Ascending aorta (tissue), 2 donors: ENCODE data around the gene THUMPD2. TPM values are rescaled to one million over a fixed set of nuclear protein-coding genes. Genes with fewer than 3 reads are reported as not detected.

Experiments used
- DNase-seq, 2 donors: peaks; one replicate each; pipeline ENCODE4 v3.0.0-alpha.2; 2019; ENCODE audit warnings: low spot score in 2 of 2
- H3K27ac ChIP-seq, 2 donors: fragments of 200-600 bp; sonication (generic); one replicate each; pipeline ENCODE4 v1.5.1; 2016 to 2017; ENCODE audit warnings: mild to moderate bottlenecking in 1 of 2
- H3K27me3 ChIP-seq: fragments of 200-600 bp; sonication (generic); one replicate; pipeline ENCODE4 v1.5.1; 2017
- H3K36me3 ChIP-seq, 2 donors: fragments of 200-600 bp; sonication (generic); one replicate each; pipeline ENCODE4 v1.5.1; 2016
- H3K4me1 ChIP-seq, 2 donors: fragments of 200-600 bp; sonication (generic); one replicate each; pipeline ENCODE4 v1.5.1; 2016 to 2017; ENCODE audit warnings: mild to moderate bottlenecking in 1 of 2
- H3K4me3 ChIP-seq, 2 donors: fragments of 200-600 bp; sonication (generic); one replicate each; pipeline ENCODE4 v1.5.1; 2016 to 2017; ENCODE audit warnings: mild to moderate bottlenecking in 1 of 2
- H3K9me3 ChIP-seq, 2 donors: fragments of 200-600 bp; sonication (generic); one replicate each; pipeline ENCODE4 v1.5.1; 2016
- CTCF ChIP-seq, 3 experiments: fragments of 200-600 bp in 2 of 3; fragments of 450-650 bp in 1 of 3; sonication (generic) in 2 of 3; IDR thresholded peaks; one replicate each; pipeline ENCODE4 v1.5.1; 2016 to 2019; ENCODE audit warnings: antibody characterized with exemption in 3 of 3, mild to moderate bottlenecking in 1 of 3, moderate library complexity in 1 of 3
- intact Hi-C: fragments of 100-400 bp; cut with DNase I; formaldehyde crosslinking; loops from one replicate; pipeline ENCODE4 v1.15.1; 2023
- total RNA-seq: library from RNA; depleted of rRNA; stranded (reverse); fragments of >200 nt; gene quantifications from one replicate; pipeline ENCODE4 v1.1.0, GENCODE V29; 2016

The THUMPD2 gene
- total RNA-seq, 1 donor from 2014 or later: 13.0 TPM

DNA sequence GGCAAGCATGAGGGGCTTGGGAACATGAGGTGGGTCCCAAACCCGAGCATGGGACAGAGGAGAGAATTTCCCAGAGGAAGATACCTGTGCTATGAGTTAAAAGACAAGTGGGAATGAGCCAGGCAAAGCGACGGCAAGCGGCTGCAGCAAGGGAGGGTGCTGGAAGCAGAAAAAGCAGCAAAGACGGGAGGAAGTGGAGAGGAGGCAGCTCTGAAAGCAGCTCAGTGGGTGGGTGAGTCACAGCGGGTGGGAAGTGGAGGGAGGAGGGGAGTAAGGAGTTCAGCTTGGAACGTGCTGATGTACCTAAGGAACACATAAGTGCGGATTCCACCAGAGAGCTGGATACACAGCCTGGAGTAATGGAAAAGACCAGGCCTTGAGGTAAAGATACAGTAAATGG lies 41.4 kb downstream of the THUMPD2 start:
- H3K4me3 ChIP-seq: peak overlapping the region in 1 of 2 donors; percentile 57
- no peaks in the 10 kb centered on the region for H3K9me3 ChIP-seq
- H3K4me1 ChIP-seq: peaks cover 0 to 28% of the 10 kb centered on the region in 2 donors
- peak in 1 of 2 donors; percentile 88 for DNase-seq
- H3K27me3 ChIP-seq: no peaks in the 10 kb centered on the region
- H3K27ac ChIP-seq: peak overlapping the region; percentile 75 to 84
- TF ChIP-seq CTCF (IDR thresholded peaks at IDR 0.05): no peak
- peaks cover 3 to 11% of the 10 kb centered on the region in 2 donors for H3K36me3 ChIP-seq
- intact Hi-C loops: loop anchor here (2.0 to 5.0 kb wide), 2 partner anchors 41 to 300 kb away; partner anchors contain the start of genes MAP4K3 and THUMPD2

DNA sequence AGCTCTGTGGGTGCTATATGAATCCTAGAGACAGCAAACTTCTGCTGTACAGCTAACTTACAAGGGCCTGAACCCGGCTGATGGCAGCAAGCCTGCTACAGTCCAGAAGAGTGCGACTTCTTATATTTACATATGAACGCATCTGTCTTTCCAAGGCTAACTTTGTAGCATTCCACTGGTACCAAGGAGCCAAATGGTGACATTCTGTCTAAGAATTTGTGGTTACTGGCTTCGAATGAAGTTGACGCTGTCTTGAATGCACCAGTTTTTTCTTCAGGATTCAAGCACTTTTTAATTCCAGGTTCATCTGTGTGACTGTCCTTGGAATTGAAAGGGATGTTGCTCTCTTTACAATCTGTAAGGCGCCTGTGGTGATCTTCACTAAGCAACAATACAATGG lies 42.4 kb downstream of the THUMPD2 start:
- H3K36me3 ChIP-seq: peaks cover 0 to 11% of the 10 kb centered on the region in 2 donors
- TF ChIP-seq CTCF (IDR thresholded peaks at IDR 0.05): no peak
- no peaks in the 10 kb centered on the region for H3K27me3 ChIP-seq
- peaks cover 0 to 33% of the 10 kb centered on the region in 2 donors for H3K4me1 ChIP-seq
- H3K9me3 ChIP-seq: no peaks in the 10 kb centered on the region
- H3K27ac ChIP-seq: peak overlapping the region; percentile 75 to 84
- H3K4me3 ChIP-seq: peak overlapping the region; percentile 8 to 39
- intact Hi-C loops: loop anchor here (2.0 to 5.0 kb wide), 2 partner anchors 42 to 299 kb away; partner anchors contain the start of genes MAP4K3 and THUMPD2
- peak in 1 of 2 donors; percentile 84 for DNase-seq

- H3K27ac ChIP-seq: peak overlapping the region; percentile 75 to 84
- peaks cover 0 to 33% of the 10 kb centered on the region in 2 donors for H3K4me1 ChIP-seq
- no peak for TF ChIP-seq CTCF (IDR thresholded peaks at IDR 0.05)
- intact Hi-C loops: loop anchor here (2.0 to 5.0 kb wide), 3 partner anchors 17 to 298 kb away; partner anchors contain the start of genes MAP4K3 and THUMPD2
- H3K9me3 ChIP-seq: no peaks in the 10 kb centered on the region
- peaks cover 0 to 12% of the 10 kb centered on the region in 2 donors for H3K36me3 ChIP-seq
- no peaks in the 10 kb centered on the region for H3K27me3 ChIP-seq
- DNase-seq: peak in 1 of 2 donors; percentile 72
- H3K4me3 ChIP-seq: peak overlapping the region in 1 of 2 donors; percentile 39
These were observed 43.4 kb downstream of the THUMPD2 start for GRCh38 chr2:39735648-39736047.

GRCh38 chr2:39734445-39734844 lies 44.6 kb downstream of the THUMPD2 start:
- Histone ChIP-seq H3K4me1 (peaks cover 0 to 33% of the 10 kb centered on the region in 2 donors), H3K27me3 (no peaks in the 10 kb centered on the region), H3K4me3 (peak overlapping the region in 1 of 2 donors; percentile 39), H3K36me3 (peaks cover 0 to 14% of the 10 kb centered on the region in 2 donors), H3K27ac (peak overlapping the region; percentile 75 to 84), H3K9me3 (no peaks in the 10 kb centered on the region)
- TF ChIP-seq CTCF (IDR thresholded peaks at IDR 0.05): no peak
- DNase-seq: no peak
- intact Hi-C loops: loop anchor here (2.0 kb wide), 1 partner anchor 16 kb away; no protein-coding TSS in a partner anchor

GRCh38 chr2:39733070-39733674 lies 45.9 kb downstream of the THUMPD2 start:
- Histone ChIP-seq H3K36me3 (peaks cover 0 to 6% of the 10 kb centered on the region in 2 donors), H3K9me3 (no peaks in the 10 kb centered on the region), H3K27ac (no peak overlapping the region), H3K4me3 (no peak overlapping the region), H3K27me3 (no peaks in the 10 kb centered on the region), H3K4me1 (peaks cover 0 to 31% of the 10 kb centered on the region in 2 donors)
- no peak for DNase-seq
- TF ChIP-seq CTCF (IDR thresholded peaks at IDR 0.05): no peak
- intact Hi-C loops: no loop called here
